Activated T-cell treated with anti-CD3 and anti-CD28 coated beads for 48 hours (primary cell): ENCODE data around the gene SRPK3.
"Not testable (repeated sequence)": the region's sequence is repeated elsewhere in the genome, so short reads cannot be mapped to it uniquely, and the experiment has no call there.

Experiments used
- DNase-seq: peaks from one replicate; pipeline ENCODE4 v3.0.0-alpha.2; 2020; ENCODE audit warnings: low read depth

SRPK3 gene

DNA sequence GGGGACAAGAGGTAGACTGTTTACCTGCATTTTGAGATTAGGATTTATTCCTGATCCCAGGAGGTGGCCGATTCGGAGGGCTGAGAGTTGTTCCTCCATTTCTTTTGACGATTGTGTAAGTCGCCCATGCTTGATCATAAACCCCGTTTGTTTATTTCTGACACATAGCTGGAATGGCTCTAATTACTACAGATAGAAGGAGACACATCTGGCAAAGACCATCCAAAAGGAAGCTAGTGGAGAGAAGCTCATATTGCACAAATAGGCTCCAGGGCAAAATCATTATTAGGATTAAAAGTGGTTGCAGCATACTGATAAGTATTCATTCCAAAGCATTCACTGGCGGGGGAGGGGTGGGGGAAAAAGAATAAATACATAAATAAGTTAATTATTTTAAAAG, 33.9 kb upstream of the SRPK3 start:
- DNase-seq = not testable (repeated sequence)

DNA sequence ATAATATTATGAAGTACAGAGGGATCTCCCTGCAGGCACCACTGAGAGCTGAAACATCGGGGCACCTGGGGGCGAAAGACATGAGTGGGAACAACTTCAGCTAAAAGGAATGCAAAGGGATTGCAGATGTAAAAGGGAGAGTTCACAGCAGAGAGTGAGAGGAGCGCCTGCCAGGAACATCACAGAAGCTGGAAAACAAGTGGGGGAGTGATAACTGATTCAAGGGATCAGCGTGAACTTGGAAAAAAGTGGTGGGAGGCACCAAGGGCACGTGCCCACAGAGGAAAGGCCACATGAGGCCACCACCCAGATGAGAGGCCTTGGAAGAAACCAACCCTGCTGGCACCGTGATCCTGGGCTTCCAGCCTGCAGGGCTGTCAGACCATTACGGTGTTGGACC, 31.8 kb upstream of the SRPK3 start:
- not testable (repeated sequence) for DNase-seq

DNA sequence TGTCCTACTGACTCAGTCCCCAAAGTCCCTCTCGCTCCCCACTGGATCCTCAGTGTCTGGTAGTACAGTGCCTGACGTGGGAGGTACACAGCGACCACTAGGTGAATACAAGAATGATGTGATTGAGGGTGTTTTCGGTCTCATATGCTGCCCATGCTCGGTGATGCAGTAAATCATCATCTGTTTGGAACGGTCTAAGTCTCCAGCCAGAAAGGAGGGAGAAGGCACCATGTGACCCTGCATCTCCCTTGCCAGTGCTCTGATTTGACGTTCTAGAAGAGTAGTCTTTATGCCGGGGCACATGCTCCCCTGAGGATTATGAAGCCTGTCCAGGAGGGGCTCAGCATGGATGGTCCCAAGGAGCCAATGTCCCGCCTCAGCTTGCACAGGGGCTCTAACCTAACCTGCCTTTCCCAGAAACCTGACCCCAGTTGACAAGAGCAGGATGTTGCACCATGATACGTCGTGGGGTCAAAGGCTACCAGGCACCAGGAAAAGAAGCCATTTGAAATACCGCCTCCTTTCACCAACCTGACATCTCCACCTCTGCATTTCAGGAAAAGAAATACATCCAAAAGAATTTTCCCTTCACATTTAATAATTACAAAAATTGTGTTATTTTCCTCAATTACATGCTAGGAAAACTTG, 30.6 kb upstream of the SRPK3 start:
- no peak for DNase-seq

DNA sequence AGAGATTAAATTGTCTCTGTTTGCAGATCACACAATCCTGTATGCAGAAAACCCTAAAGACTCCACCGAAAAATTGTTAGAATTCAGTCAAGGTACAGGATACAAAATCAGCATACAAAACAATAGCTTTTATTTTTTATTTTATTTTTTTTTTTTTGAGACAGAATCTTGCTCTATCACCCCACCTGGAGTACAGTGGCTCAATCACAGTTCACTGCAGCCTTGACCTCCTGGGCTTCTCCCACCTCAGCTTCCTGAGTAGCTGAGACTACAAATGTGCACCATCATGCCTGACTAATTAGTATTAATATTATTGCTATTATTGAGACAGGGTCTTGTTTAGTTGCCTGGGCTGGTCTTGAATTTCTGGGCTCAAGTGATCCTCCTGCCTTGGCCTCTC, 25.7 kb upstream of the SRPK3 start:
- DNase-seq = no peak

DNA sequence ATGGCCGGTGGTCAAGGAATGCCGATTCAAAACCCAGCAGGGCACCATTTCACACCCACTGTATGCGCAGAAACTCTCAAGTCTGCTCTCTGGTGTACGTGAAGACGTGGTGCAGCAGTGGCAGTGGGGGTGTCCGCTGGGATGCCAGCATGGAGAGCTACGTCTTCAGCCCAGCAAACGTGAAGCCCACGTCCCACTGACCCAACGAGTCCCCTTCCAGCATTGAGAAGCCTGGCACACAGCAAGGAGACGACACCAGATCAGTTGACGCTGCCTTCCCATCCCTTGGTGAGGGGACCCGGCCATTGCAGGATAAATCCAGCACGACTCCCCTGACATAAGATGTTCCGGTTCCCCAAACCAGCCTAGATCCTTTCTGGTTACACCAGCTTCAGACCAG, 19.0 kb upstream of the SRPK3 start:
- no peak for DNase-seq

- no peak for DNase-seq
Observed at GRCh38 chrX:153762626-153763173, 18.1 kb upstream of the SRPK3 start.

GRCh38 chrX:153763298-153763932, 17.4 kb upstream of the SRPK3 start:
- DNase-seq = no peak

- DNase-seq = peak; percentile 65
Observed at GRCh38 chrX:153763989-153764755, 16.7 kb upstream of the SRPK3 start, which contains the start of gene PLXNB3. TSS of gene PLXNB3 (plus strand) at chrX:153764249. CDS start at chrX:153765536, 1,287 bp downstream.

DNA sequence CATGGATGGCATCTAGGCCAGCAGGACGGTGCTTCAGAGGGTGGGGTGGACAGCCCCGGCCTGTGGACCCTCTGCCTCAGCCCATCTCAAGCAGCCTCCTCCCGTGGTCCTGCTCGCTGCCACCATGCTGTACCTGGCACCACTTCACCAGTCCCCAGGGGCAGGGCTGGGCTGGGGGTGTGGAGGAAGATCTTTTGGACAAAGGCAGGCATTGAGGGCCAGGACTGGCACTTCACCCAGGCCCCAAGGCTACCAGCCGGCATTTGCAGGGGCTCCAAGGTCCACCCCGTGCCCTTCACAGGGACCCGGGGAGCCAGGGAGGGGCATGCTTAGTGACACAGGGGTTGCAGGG, 16.1 kb upstream of the SRPK3 start:
- no peak for DNase-seq

- no peak for DNase-seq
Observed at GRCh38 chrX:153765138-153766079, 15.4 kb upstream of the SRPK3 start.

DNA sequence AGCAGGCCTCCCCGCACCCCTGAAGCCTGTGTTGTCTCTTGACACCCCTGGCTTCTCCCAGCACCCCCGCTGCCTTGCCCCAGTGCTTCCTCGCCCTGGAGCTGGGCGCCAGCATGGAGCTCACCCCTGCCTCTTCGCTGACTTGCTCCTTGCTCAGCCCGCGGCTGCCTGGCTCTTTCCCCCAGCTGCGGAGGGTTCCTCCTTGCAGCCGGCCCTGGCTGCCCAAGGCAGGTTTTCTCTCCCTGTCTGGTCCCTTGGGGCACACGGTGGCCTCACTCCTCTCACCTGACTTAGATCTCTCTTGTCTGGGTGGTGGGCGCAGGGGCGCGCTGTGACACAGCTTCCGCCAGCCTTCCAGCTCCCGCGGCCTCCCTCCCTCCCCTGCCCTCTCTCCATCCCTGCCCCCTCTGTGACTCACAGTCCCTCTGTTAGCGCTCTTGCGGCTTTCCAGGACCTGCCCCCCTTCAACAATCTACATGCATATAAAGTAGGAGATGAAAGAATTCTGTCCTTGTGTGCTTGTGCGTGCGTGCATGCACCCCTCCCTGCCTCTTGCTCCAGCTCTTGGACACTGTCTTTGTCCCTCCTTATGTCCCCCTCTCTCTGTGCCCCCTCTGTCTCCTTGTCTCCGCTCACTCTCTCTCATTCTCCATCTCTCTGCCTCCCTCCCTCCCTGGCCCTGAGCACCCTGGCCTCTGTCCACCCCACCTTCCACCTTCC, 14.6 kb upstream of the SRPK3 start:
- DNase-seq = peak; percentile 12

DNA sequence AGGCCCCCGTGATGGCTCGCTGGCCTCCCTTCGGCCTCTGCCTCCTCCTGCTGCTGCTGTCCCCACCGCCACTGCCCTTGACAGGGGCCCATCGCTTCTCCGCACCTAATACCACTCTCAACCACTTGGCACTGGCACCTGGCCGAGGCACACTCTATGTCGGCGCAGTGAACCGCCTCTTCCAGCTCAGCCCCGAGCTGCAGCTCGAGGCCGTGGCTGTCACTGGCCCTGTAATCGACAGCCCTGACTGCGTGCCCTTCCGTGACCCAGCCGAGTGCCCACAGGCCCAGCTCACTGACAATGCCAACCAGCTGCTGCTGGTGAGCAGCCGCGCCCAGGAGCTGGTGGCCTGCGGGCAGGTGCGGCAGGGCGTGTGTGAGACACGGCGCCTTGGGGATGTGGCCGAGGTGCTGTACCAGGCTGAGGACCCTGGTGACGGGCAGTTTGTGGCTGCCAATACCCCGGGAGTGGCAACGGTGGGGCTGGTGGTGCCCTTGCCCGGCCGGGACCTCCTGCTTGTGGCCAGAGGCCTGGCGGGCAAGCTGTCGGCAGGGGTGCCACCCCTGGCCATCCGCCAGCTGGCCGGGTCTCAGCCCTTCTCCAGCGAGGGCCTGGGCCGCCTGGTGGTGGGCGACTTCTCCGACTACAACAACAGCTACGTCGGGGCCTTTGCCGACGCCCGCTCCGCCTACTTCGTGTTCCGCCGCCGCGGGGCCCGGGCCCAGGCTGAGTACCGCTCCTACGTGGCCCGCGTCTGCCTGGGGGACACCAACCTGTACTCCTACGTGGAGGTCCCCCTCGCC, 13.8 kb upstream of the SRPK3 start:
- DNase-seq = no peak

- DNase-seq = no peak
Observed at GRCh38 chrX:153767674-153768055, 13.2 kb upstream of the SRPK3 start.

DNA sequence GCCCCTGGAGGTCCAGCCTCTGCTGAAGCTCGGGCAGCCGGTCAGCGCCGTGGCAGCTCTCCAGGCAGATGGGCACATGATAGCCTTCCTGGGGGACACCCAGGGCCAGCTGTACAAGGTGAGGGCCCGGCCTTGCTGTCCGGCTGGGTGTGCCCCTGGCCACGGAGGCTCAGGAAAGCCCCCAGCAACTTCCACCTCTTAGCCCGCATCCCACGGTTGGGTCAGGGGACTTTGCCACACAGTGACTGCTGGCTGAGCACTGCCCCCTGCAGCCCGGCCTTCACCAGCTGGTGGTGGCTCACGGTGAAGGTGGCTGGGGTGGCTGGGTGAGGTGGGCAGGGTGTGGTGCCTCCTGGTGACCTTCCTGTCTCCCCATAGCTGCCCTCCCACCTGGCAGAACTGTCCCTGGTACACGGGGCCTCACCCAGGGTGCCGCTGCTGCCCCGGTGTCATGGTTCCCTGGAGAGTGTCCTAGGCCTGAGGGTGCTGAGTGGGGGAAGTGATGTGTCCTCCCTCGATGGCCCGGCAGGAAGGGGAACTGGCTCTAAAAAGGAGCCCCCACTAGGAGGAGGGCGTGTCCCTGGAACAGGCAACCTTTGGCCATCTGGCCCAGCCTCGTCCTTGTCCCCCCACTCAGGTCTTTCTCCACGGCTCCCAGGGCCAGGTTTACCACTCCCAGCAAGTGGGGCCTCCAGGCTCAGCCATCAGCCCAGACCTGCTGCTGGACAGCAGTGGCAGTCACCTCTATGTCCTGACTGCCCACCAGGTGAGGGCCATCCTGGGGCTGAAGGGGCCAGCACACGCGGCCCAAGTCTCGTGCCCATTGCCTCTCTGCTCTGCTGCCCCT, 12.3 kb upstream of the SRPK3 start:
- no peak for DNase-seq

GRCh38 chrX:153769158-153769864, 11.5 kb upstream of the SRPK3 start:
- no peak for DNase-seq

GRCh38 chrX:153769865-153770600, 10.8 kb upstream of the SRPK3 start:
- DNase-seq = no peak

GRCh38 chrX:153770601-153771414, 10.0 kb upstream of the SRPK3 start:
- no peak for DNase-seq
